Epithelial cell of esophagus (primary cell): Measurements from ENCODE around the gene TMEM234.
A peak's percentile ranks its signal among the peaks of the same experiment; 100 is the strongest.

ENCODE experiments used
- DNase-seq: peaks from one replicate; pipeline ENCODE4 v3.0.0; 2010; ENCODE audit warnings: low read depth
- H3K4me3 ChIP-seq: 2 replicates; pipeline ENCODE4 v1.5.1; 2011; ENCODE audit warnings: mild to moderate bottlenecking, low read length, control low read depth
- CTCF ChIP-seq: IDR thresholded peaks from 2 replicates; pipeline ENCODE4 v1.5.1; 2011; ENCODE audit warnings: low read depth, mild to moderate bottlenecking, low read length, control low read depth, inconsistent platforms; ENCODE audit not compliant: insufficient read depth; ENCODE audit errors: missing control alignments

TMEM234 gene

GRCh38 chr1:32247452-32247851 is 25.3 kb upstream of the TMEM234 start:
- no peak for TF ChIP-seq CTCF
- DNase-seq = no peak
- no peak overlapping the region for H3K4me3 ChIP-seq

GRCh38 chr1:32246888-32247273 is 24.7 kb upstream of the TMEM234 start, which contains the start of gene FAM167B:
FAM167B (plus strand) TSS chr1:32247222; CDS start chr1:32247422, 200 bp downstream.
- no peak for TF ChIP-seq CTCF
- no peak within 1 kb of the TSS for H3K4me3 ChIP-seq
- peak; percentile 23 for DNase-seq

GRCh38 chr1:32242341-32242851 is 20.2 kb upstream of the TMEM234 start:
- H3K4me3 ChIP-seq = no peak overlapping the region
- TF ChIP-seq CTCF = no peak
- DNase-seq = no peak

- no peak for TF ChIP-seq CTCF
- no peak for DNase-seq
- H3K4me3 ChIP-seq = peak overlapping the region; percentile 51
Observed at GRCh38 chr1:32241001-32241763, 19.0 kb upstream of the TMEM234 start.

GRCh38 chr1:32240140-32240951 is 18.2 kb upstream of the TMEM234 start:
- peak overlapping the region; percentile 51 for H3K4me3 ChIP-seq
- no peak for TF ChIP-seq CTCF
- peak; percentile 40 for DNase-seq

GRCh38 chr1:32239790-32240139 is 17.6 kb upstream of the TMEM234 start:
- no peak for TF ChIP-seq CTCF
- no peak overlapping the region for H3K4me3 ChIP-seq
- DNase-seq = no peak
